HFFc6 (cell line): ENCODE measurements around the gene ZKSCAN1. TPM values are rescaled to one million over a fixed set of nuclear protein-coding genes. Genes with fewer than 3 reads are reported as not detected.
"Not testable (repeated sequence)": the region's sequence is repeated elsewhere in the genome, so short reads cannot be mapped to it uniquely, and the experiment has no call there.

Experiments used
- DNase-seq: peaks from one replicate; pipeline ENCODE4 v3.0.0-alpha.2; 2018
- H3K27ac Mint-ChIP-seq: 2 replicates; pipeline ENCODE4 v1.8.0; 2020; ENCODE audit warnings: mild to moderate bottlenecking, mixed read lengths
- H3K27me3 Mint-ChIP-seq: 2 replicates; pipeline ENCODE4 v1.8.0; 2021; ENCODE audit warnings: mild to moderate bottlenecking, moderate library complexity, mixed read lengths; ENCODE audit not compliant: insufficient read depth
- H3K36me3 Mint-ChIP-seq: 2 replicates; pipeline ENCODE4 v1.8.0; 2021; ENCODE audit warnings: low read depth, mixed read lengths
- H3K4me1 Mint-ChIP-seq: 2 replicates; pipeline ENCODE4 v1.8.0; 2020; ENCODE audit warnings: low read depth, mixed read lengths
- H3K4me3 Mint-ChIP-seq: 2 replicates; pipeline ENCODE4 v1.8.0; 2020; ENCODE audit warnings: mild to moderate bottlenecking, moderate library complexity, mixed read lengths
- H3K9me3 Mint-ChIP-seq: 2 replicates; pipeline ENCODE4 v1.8.0; 2020; ENCODE audit warnings: mild to moderate bottlenecking, mixed read lengths
- CTCF ChIP-seq: fragments of 200-600 bp; sonication (generic); IDR thresholded peaks from 2 replicates; pipeline ENCODE4 v1.5.0; 2021; ENCODE audit warnings: antibody characterized with exemption, mild to moderate bottlenecking
- total RNA-seq, 6 experiments: library from RNA; stranded (reverse); fragmentation: NEBNext Ultra II Directional; extraction: Animal tissue kit (Norgen Biotek cat#: 25700); gene quantifications; 2 replicates in 1 of 6; 3 replicates in 5 of 6; pipeline ENCODE4 v1.2.3, GENCODE V29; 2021

Gene ZKSCAN1
- total RNA-seq, 6 experiments from 2014 or later = 55.9 to 77.4 (median 63.1) TPM

- no peak for DNase-seq
These were observed 4.5 kb upstream of the ZKSCAN1 start for GRCh38 chr7:100010901-100011300.

GRCh38 chr7:100011516-100011915 is 3.9 kb upstream of the ZKSCAN1 start:
- peaks cover 10% of the 10 kb centered on the region for H3K27me3 Mint-ChIP-seq
- peaks cover 10% of the 10 kb centered on the region for H3K4me1 Mint-ChIP-seq
- TF ChIP-seq CTCF = no peak
- peaks cover 7% of the 10 kb centered on the region for H3K36me3 Mint-ChIP-seq
- H3K4me3 Mint-ChIP-seq = no peak overlapping the region
- no peaks in the 10 kb centered on the region for H3K9me3 Mint-ChIP-seq
- no peak overlapping the region for H3K27ac Mint-ChIP-seq
- DNase-seq = no peak

More at GRCh38 chr7:100010901-100011300, 4.5 kb upstream of the ZKSCAN1 start:
- H3K4me3 Mint-ChIP-seq = no peak overlapping the region
- H3K9me3 Mint-ChIP-seq = no peaks in the 10 kb centered on the region
- peaks cover 7% of the 10 kb centered on the region; the same call in 1 of the 2 replicates for H3K4me1 Mint-ChIP-seq
- peaks cover under 1% of the 10 kb centered on the region for H3K36me3 Mint-ChIP-seq
- H3K27me3 Mint-ChIP-seq = peaks cover 13% of the 10 kb centered on the region
- H3K27ac Mint-ChIP-seq = no peak overlapping the region
- no peak for TF ChIP-seq CTCF

- H3K27me3 Mint-ChIP-seq, H3K27ac Mint-ChIP-seq, DNase-seq: not testable (repeated sequence)
These were observed 2.7 kb upstream of the ZKSCAN1 start for GRCh38 chr7:100012385-100013327.

GRCh38 chr7:100013328-100013676 is 2.1 kb upstream of the ZKSCAN1 start:
- no peak for DNase-seq
- peaks cover 20% of the 10 kb centered on the region for H3K4me1 Mint-ChIP-seq
- no peaks in the 10 kb centered on the region; the same call in 1 of the 2 replicates for H3K27me3 Mint-ChIP-seq
- H3K36me3 Mint-ChIP-seq = peaks cover 15% of the 10 kb centered on the region
- no peaks in the 10 kb centered on the region for H3K9me3 Mint-ChIP-seq
- no peak overlapping the region for H3K27ac Mint-ChIP-seq
- TF ChIP-seq CTCF = no peak
- no peak overlapping the region for H3K4me3 Mint-ChIP-seq

More at GRCh38 chr7:100012385-100013327, 2.7 kb upstream of the ZKSCAN1 start:
- H3K36me3 Mint-ChIP-seq, H3K4me3 Mint-ChIP-seq, H3K9me3 Mint-ChIP-seq: not testable (repeated sequence)
- peaks cover 14% of the 10 kb centered on the region for H3K4me1 Mint-ChIP-seq

GRCh38 chr7:100016215-100016901 is 962 bp downstream of the ZKSCAN1 start:
- H3K9me3 Mint-ChIP-seq = no peaks in the 10 kb centered on the region
- no peak for TF ChIP-seq CTCF
- peak overlapping the region; percentile 89 for H3K4me3 Mint-ChIP-seq
- H3K27ac Mint-ChIP-seq = peak overlapping the region; percentile 97
- peaks cover 21% of the 10 kb centered on the region for H3K36me3 Mint-ChIP-seq
- no peak for DNase-seq
- H3K27me3 Mint-ChIP-seq = no peaks in the 10 kb centered on the region; the same call in none of the 2 replicates
- H3K4me1 Mint-ChIP-seq = peaks cover 29% of the 10 kb centered on the region

- Mint-ChIP-seq H3K4me1 (peaks cover 32% of the 10 kb centered on the region), H3K27me3 (no peaks in the 10 kb centered on the region; the same call in none of the 2 replicates), H3K27ac (no peak overlapping the region), H3K9me3 (no peaks in the 10 kb centered on the region), H3K36me3 (peaks cover 21% of the 10 kb centered on the region), H3K4me3 (peak overlapping the region; percentile 45)
- no peak for TF ChIP-seq CTCF
- no peak for DNase-seq
These were observed 1.9 kb downstream of the ZKSCAN1 start for GRCh38 chr7:100017300-100017699.
